Nephron (organoid): ENCODE data around the gene MSL2.

Experiments used
- H3K27ac Mint-ChIP-seq, 3 experiments: 2 replicates each; pipeline ENCODE4 v1.8.0; 2020; ENCODE audit warnings: mixed read lengths in 3 of 3, mild to moderate bottlenecking in 2 of 3, moderate library complexity in 1 of 3
- H3K27me3 Mint-ChIP-seq: 2 replicates; pipeline ENCODE4 v1.8.0; 2021; ENCODE audit warnings: low read depth, mild to moderate bottlenecking, moderate library complexity, mixed read lengths
- H3K36me3 Mint-ChIP-seq: 2 replicates; pipeline ENCODE4 v1.8.0; 2020; ENCODE audit warnings: low read depth, mixed read lengths
- H3K4me1 Mint-ChIP-seq: 2 replicates; pipeline ENCODE4 v1.8.0; 2020; ENCODE audit warnings: mixed read lengths
- H3K4me3 Mint-ChIP-seq, 3 experiments: 2 replicates each; pipeline ENCODE4 v1.8.0; 2020; ENCODE audit warnings: mild to moderate bottlenecking in 3 of 3, mixed read lengths in 3 of 3, moderate library complexity in 2 of 3
- H3K9me3 Mint-ChIP-seq: 2 replicates; pipeline ENCODE4 v1.8.0; 2020; ENCODE audit warnings: mixed read lengths
- TF ChIP-seq, protein P1 (sequence below), 3 experiments: fragments of 200-600 bp; sonication (generic); IDR thresholded peaks; one replicate each; pipeline ENCODE4 v1.5.0; 2021; ENCODE audit warnings: antibody characterized with exemption in 3 of 3; ENCODE audit not compliant: unreplicated experiment in 3 of 3

The MSL2 gene

GRCh38 chr3:136187868-136188267 is 8.3 kb downstream of the MSL2 start:
- Mint-ChIP-seq H3K36me3 (peaks cover 17% of the 10 kb centered on the region), H3K27me3 (no peaks in the 10 kb centered on the region), H3K27ac (peak overlapping the region in 1 of 3 experiments; percentile 75), H3K4me3 (no peak overlapping the region), H3K4me1 (peaks cover 43% of the 10 kb centered on the region), H3K9me3 (no peaks in the 10 kb centered on the region)
- TF ChIP-seq, protein P1, sequence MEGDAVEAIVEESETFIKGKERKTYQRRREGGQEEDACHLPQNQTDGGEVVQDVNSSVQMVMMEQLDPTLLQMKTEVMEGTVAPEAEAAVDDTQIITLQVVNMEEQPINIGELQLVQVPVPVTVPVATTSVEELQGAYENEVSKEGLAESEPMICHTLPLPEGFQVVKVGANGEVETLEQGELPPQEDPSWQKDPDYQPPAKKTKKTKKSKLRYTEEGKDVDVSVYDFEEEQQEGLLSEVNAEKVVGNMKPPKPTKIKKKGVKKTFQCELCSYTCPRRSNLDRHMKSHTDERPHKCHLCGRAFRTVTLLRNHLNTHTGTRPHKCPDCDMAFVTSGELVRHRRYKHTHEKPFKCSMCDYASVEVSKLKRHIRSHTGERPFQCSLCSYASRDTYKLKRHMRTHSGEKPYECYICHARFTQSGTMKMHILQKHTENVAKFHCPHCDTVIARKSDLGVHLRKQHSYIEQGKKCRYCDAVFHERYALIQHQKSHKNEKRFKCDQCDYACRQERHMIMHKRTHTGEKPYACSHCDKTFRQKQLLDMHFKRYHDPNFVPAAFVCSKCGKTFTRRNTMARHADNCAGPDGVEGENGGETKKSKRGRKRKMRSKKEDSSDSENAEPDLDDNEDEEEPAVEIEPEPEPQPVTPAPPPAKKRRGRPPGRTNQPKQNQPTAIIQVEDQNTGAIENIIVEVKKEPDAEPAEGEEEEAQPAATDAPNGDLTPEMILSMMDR (IDR thresholded peaks at IDR 0.05; ENCODE audit: unreplicated experiment in 3 of 3), result no peak

- Mint-ChIP-seq H3K4me1 (peaks cover 42% of the 10 kb centered on the region), H3K9me3 (no peaks in the 10 kb centered on the region), H3K27ac (peak overlapping the region; percentile 18 to 54 (median 22)), H3K36me3 (peaks cover 26% of the 10 kb centered on the region), H3K27me3 (no peaks in the 10 kb centered on the region), H3K4me3 (no peak overlapping the region)
- TF ChIP-seq, protein P1 (IDR thresholded peaks at IDR 0.05; ENCODE audit: unreplicated experiment in 3 of 3), result no peak
Observed at GRCh38 chr3:136186846-136187245, 9.3 kb downstream of the MSL2 start.

DNA sequence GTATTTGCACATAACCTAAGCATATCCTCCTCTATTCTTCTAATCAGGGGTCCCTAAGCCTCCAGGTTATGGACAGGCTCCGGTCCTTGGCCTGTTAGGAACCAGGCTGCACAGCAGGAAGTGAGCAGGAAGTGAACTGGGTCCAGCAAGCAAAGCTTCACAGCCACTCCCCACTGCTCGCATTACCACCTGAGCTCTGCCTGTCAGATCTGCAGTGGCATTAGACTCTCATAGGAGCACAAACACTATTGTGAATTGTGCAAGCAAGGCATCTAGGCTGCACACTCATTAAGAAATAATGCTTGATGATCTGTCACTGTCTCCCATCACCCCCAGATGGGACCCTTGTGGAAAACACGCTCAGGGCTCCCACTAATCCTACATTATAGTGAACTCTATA is 9.8 kb downstream of the MSL2 start:
- peaks cover 26% of the 10 kb centered on the region for H3K36me3 Mint-ChIP-seq
- H3K9me3 Mint-ChIP-seq, result no peaks in the 10 kb centered on the region
- H3K27ac Mint-ChIP-seq, result peak overlapping the region; percentile 18 to 31 (median 24)
- H3K27me3 Mint-ChIP-seq, result no peaks in the 10 kb centered on the region
- TF ChIP-seq, protein P1 (IDR thresholded peaks at IDR 0.05; ENCODE audit: unreplicated experiment in 3 of 3), result no peak
- peaks cover 37% of the 10 kb centered on the region for H3K4me1 Mint-ChIP-seq
- H3K4me3 Mint-ChIP-seq, result no peak overlapping the region

DNA sequence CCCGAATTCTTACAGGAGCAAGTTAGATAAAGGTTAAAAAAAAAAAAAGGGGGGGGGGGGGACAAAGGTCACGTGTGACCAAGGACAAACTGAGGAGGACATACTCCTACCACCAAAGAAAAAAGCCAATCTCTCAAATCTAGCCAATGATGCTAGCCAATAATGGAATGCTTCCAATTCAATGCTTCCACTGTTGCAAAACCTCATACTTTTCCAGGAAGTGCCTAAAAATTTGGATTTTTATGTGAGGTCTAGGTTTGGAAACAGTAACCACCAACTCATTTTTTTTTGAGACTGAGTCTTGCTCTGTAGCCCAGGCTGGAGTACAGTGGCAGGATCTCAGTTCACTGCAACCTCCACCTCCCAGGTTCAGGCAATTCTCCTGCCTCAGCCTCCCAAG is 11.4 kb downstream of the MSL2 start:
- no peak overlapping the region for H3K4me3 Mint-ChIP-seq
- H3K36me3 Mint-ChIP-seq, result peaks cover 20% of the 10 kb centered on the region
- H3K4me1 Mint-ChIP-seq, result peaks cover 30% of the 10 kb centered on the region
- no peaks in the 10 kb centered on the region for H3K27me3 Mint-ChIP-seq
- no peak overlapping the region for H3K27ac Mint-ChIP-seq
- H3K9me3 Mint-ChIP-seq, result no peaks in the 10 kb centered on the region
- TF ChIP-seq, protein P1 (IDR thresholded peaks at IDR 0.05; ENCODE audit: unreplicated experiment in 3 of 3), result no peak

DNA sequence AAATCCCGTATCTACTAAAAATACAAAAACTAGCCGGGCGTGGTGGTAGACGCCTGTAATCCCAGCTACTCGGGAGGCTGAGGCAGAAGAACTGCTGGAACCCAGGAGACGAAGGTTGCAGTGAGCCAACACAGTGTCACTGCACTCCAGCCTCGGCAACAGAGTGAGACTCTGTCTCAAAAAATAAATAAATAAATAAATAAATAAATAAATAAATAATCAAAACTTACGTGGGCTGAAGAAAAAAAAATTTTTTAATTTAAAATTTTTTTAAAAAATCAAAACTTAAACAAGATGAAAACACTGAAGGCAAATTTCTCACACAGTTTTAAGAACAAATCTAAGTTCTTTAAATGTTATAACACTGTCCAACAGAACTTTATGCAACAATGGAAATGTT is 14.4 kb downstream of the MSL2 start:
- no peak overlapping the region for H3K4me3 Mint-ChIP-seq
- H3K9me3 Mint-ChIP-seq, result no peaks in the 10 kb centered on the region
- H3K36me3 Mint-ChIP-seq, result peaks cover 14% of the 10 kb centered on the region
- H3K27me3 Mint-ChIP-seq, result no peaks in the 10 kb centered on the region
- peaks cover 20% of the 10 kb centered on the region for H3K4me1 Mint-ChIP-seq
- TF ChIP-seq, protein P1 (IDR thresholded peaks at IDR 0.05; ENCODE audit: unreplicated experiment in 3 of 3), result no peak
- H3K27ac Mint-ChIP-seq, result no peak overlapping the region

GRCh38 chr3:136177876-136178275 is 18.3 kb downstream of the MSL2 start:
- Mint-ChIP-seq H3K4me1 (peaks cover 10% of the 10 kb centered on the region), H3K4me3 (no peak overlapping the region), H3K27ac (no peak overlapping the region), H3K27me3 (no peaks in the 10 kb centered on the region), H3K36me3 (peaks cover 12% of the 10 kb centered on the region), H3K9me3 (no peaks in the 10 kb centered on the region)
- TF ChIP-seq, protein P1 (IDR thresholded peaks at IDR 0.05; ENCODE audit: unreplicated experiment in 3 of 3), result no peak
